ENCODE data around the gene GGTA1.
"Not testable (repeated sequence)": the region's sequence is repeated elsewhere in the genome, so short reads cannot be mapped to it uniquely, and the experiment has no call there.

GGTA1 gene

GRCh38 chr9:121499427-121500164, at the start of gene GGTA1:
Gene GGTA1 (minus strand): TSS chr9:121499844. CDS start chr9:121467922, 31,922 bp downstream.
- DNase-seq, result peak; percentile 41

- DNase-seq, result no peak
These were observed 49.0 kb upstream of the GGTA1 start for GRCh38 chr9:121548666-121549065.

GRCh38 chr9:121545875-121546423, 46.3 kb upstream of the GGTA1 start:
- DNase-seq, result peak; percentile 93

- DNase-seq, result no peak
These were observed 45.7 kb upstream of the GGTA1 start for GRCh38 chr9:121545150-121545874.

GRCh38 chr9:121542025-121542424, 42.4 kb upstream of the GGTA1 start:
- no peak for DNase-seq

DNA sequence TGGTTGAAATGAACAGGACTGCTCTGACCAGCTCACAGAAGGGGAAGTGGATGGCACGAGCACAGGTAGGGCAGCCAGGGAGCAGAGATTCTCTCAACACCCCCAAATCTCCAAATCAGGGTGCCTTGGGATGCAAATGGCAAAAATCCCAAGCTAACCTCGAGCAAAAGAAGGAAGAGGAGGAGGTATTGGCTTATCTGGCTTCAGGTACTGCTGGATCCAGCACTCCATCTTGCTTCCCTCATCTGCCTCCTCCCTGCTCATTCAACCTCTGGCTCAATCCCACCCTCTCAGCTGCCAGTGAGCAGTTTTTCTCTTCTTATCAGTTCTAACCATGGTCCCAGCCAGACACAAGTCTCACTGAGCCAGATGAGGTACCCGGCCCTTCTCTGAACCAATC, 41.6 kb upstream of the GGTA1 start:
- no peak for DNase-seq

- peak; percentile 3 for DNase-seq
These were observed 38.6 kb upstream of the GGTA1 start for GRCh38 chr9:121538221-121538620.

- DNase-seq, result no peak
These were observed 37.6 kb upstream of the GGTA1 start for GRCh38 chr9:121537283-121537682.

- DNase-seq, result no peak
These were observed 33.2 kb upstream of the GGTA1 start for GRCh38 chr9:121532881-121533280.

DNA sequence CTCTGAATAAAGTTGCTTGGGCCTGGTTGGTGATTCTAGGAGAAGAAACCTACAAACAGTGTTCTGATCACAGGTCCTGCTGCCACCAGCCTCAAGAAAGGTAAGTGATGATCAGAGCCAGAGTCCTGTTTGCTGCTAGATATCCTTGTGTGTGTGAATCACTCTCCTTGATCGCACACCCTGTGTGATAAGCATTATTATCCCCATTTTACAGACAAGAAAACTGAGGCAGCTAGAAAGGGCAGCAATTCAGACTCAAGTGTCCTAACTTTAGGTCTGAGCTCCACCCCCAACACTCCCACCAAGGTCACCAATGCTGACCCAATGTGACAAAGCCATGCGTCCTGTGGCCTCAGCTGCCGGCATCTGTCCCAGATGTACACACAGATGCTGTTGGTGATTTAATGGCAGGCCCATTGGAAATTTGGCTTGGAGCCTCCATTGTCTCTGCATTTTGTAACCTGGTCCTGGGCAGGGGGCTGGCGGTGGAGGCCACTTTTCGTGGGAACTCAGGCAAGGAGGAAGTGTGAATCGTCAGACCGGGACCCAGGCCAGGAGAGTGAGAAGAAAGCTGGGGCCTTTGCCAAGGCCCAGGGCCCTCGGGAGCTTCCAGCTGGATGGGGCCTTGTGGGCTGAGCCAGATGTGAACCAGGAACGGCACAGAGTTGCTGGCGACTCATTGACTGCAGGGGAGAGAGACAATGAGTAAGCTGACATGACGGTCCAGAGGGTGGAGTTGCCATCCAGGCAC, 29.8 kb upstream of the GGTA1 start:
- DNase-seq, result no peak

- DNase-seq, result no peak
These were observed 29.0 kb upstream of the GGTA1 start for GRCh38 chr9:121528642-121529041.

DNA sequence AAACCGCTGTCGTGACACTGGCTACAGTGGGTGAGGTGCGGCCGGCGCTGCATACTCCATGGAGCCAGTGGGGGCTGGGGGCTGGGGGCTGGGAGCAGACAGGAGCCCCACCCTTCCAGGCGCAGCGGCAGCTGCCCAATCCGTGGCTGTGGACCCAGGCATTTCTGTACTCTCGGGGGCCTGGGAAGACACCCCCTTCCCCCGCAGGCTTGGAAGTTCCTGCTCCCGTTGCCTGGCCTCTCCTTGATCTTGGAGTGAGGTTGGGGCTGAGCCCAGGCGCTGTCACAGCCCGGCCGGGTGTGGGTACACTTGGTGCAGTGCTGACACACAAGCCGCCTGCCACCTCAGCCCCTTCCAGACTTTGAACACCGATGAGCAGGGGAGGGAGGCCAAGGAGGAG, 27.7 kb upstream of the GGTA1 start:
- DNase-seq, result no peak

DNA sequence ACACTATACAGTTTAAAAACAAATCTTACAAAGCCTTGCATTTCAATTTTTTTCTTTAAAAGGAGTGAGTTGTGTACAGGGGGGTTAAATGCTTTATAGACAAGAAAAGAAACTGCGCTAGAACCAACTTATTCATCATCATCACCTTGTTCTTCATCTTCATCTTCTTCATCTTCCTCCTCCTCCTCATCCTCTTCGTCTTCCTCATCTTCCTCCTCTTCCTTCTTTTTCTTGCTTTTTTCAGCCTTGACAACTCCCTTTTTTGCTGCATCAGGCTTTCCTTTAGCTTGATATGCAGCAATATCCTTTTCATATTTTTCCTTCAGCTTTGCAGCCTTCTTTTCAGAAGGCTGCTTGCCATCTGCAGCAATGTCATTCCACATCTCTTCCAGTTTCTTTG, 20.0 kb upstream of the GGTA1 start:
- DNase-seq, result not testable (repeated sequence)

GRCh38 chr9:121518634-121519033, 19.0 kb upstream of the GGTA1 start:
- DNase-seq, result no peak

- peak; percentile 6 for DNase-seq
These were observed 13.5 kb upstream of the GGTA1 start for GRCh38 chr9:121513166-121513565.

DNA sequence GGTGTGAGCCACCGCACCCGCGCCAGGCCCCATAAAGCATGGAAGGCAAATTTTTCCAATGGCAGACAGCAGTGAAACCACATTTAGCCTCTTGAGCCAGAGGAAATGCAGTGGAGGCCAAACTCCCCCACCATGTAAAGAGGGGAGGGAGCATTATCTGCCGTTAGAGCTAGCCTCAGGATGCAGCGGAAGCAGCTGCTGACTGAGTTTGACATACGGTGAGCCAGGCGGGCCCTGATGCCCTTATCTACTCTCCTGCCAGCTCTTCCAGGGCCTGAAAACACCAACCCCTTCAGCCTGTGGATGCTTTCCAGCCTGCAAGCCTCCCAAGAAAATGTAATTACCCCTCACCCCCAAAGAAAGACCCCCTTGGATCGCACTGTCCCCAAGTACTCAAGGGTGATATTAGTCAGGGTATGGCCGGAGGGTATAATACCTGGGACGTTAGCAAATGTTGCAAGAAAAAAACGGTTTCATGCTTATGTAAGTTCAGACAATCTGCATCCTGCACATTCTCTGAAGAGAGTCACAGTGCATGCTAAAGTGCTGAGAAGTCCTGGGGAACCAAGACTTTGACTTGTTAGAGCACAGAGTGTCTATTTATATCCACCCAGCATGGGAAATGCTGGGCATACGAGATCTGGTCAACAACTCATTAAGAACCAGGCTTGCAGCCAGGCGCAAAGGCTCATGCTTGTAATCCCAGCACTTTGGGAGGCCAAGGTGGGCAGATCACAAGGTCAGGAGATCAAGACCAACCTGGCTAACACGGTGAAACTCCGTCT, 11.3 kb upstream of the GGTA1 start:
- DNase-seq, result no peak

- no peak for DNase-seq
These were observed 9.5 kb upstream of the GGTA1 start for GRCh38 chr9:121509180-121509579.

DNA sequence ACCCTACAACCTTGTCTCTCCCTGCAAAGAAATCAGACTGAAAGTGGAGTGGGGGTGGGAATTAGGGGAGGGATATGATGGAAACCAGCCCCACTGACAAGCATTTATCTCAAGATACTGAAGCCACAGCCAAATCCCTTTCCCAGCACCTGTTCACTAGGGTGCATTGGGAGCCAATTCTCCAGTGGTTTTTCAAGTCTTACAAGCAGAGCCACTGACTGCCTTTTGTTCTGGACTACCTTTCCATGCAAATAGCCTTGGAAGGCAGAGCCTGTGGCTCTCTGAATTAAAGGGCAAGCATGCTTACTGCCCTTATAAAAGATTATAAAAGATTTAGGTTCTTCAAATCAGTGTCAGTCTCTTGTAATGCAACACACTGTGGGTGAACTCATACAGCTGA, 8.8 kb upstream of the GGTA1 start:
- no peak for DNase-seq

GRCh38 chr9:121505903-121506735, 6.5 kb upstream of the GGTA1 start:
- DNase-seq, result no peak

DNA sequence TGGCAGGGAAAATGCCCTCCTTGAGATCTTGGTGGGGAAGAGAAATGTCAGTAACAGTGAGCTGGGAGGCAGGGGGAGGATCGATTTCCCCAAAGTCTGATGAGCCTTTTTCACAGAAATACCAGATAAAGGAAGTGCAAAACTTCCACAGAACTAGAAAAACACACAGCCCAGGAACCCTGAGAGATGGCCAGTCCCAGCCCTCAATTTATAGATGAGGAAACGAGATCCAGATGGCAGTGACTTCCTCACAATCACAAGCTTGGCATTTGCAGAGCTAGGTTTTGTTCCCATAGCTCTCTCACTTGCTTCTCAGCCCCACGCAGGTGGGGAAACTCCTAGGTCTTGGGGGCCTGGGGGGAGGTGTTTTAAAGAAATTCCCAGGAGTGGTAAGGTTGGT, 3.8 kb upstream of the GGTA1 start:
- DNase-seq, result no peak

- no peak for DNase-seq
These were observed 478 bp upstream of the GGTA1 start for GRCh38 chr9:121500165-121500478.

DNA sequence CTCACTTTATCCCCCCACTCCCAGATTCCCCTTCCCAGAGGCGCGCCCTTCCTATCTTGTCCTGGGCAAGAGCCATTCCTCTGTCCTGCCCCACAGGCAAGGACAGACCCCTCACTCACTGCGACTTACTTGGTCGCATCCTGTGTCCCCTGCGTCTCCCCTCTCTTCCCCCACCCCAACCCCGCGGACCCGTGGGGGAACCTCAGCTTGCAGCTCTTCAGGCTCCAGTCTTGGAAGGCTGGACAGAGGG, 542 bp downstream of the GGTA1 start:
- no peak for DNase-seq

Data from OCI-M1 (cell line).